Stimulated activated CD4-positive, alpha-beta T cell treated with anti-CD3 and anti-CD28 coated beads, Interleukin-1b, Interleukin-23, amount 100 ng/mL, for 1 hour (primary cell): ENCODE measurements around the gene SCRN2.
A peak's percentile ranks its signal among the peaks of the same experiment; 100 is the strongest.

Experiments used
- DNase-seq, 2 donors: peaks; one replicate each; pipeline ENCODE4 v3.0.0-alpha.2; 2020; ENCODE audit warnings: low read depth in 2 of 2

The SCRN2 gene

DNA sequence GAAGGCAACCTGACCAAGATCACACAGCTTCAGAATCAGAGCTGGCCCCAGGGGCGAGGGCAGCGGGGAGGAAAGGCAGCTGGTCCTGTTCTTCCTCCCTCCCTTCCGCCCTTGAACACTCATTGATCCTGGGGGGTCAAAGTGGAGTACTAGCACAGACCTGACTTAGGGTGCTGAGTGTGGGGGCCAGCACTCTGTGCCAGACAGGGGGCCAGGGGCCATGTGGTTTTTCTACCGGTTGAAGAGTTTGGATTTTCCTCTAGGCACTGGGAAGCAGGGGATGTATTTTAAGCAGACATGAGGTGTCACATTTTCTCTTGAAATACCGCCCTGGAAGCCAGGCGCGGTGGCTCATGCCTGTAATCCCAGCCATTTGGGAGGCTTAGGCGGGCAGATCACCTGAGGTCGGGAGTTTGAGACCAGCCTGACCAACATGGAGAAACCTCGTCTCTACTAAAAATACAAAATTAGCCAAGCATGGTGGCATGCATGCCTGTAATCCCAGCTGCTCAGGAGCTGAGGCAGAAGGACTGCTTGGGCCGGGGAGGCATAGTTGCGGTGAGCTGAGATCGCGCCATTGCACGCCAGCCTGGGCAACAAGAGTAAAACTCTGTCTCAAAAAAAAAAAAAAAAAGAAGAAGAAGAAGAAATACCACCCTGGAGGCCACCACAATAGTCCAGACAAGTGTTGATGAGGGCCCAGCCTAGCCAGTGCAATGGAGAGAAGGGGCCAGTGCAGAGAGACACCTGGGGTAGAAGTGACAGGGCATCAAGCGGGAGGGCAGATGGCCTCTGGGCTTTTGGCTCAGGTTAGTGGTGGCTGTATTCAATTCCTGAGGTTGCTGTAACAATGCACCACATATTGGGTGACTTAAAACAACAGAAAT is 34.8 kb downstream of the SCRN2 start:
- DNase-seq = no peak

DNA sequence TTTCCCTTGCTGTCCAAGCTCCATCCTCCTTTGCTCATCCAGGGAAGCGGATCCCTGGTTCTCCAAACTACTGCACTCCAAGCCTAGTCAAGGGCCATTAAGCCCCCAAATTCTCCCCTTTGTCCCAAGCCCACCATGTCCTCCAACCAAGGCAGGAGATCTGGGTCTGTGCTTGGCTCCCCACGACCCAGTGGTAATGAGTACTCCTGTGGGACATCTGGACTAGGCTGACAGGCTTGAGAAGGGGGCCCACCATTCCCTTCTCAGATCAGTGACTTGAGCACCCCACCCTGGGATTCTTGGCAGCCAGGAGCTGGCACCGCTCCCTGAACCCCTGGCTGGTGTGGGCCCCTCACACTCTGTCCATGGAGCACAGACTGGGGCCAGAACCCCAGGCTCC is 36.6 kb downstream of the SCRN2 start:
- DNase-seq = no peak

- DNase-seq = no peak
These were observed 37.3 kb downstream of the SCRN2 start for GRCh38 chr17:47803751-47804150.

DNA sequence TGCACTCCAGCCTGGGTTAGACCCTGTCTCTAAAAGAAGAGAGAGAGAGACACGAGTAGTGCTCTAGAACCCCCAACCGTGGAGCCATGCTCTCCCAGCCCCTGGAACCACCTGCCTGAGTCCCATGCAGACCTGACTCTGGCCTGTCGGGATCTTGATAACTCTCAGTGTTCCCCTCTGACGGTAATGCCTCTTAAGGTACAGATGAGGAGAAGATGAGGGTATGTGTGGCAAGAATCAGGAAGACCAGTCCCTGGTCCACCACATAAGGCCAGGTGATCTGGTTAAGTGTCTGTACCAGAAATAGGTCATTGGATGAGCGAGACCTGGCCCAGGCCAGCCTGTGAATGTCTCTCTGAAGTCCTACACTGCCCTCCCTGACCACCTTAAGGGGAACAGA is 37.9 kb downstream of the SCRN2 start:
- no peak for DNase-seq

DNA sequence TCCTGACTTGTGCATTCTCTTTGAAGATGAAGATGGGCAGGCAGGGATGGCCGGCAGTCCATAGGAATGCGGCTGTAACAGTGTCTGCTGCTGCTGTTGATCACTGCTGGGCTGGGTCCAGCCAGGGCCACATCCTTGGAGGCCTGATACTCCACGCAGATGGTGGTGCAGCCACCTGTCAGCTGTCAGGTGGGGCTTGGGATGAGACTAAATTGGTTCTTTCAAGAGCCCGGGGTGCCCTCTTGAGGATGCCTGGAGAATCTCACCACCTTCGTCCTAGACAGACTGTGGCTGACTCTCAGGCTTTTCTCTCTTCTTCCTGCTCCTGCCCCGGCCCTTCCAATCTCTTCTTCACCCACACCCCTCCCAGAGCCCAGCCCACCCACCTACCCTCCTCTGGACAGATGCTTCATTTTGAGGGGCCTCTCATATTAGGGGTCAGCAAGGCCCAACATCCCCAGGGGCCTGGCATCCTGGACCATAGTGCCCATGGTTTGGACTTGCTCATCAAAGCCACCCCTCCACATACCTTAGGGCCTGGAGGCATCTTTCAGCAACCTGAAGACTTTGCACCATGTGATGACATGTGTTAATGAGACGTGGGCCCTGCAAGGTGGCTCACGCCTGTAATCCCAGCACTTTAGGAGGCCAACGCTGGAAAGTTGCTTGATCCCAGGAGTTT is 38.6 kb downstream of the SCRN2 start:
- peak; percentile 19 to 44 for DNase-seq

DNA sequence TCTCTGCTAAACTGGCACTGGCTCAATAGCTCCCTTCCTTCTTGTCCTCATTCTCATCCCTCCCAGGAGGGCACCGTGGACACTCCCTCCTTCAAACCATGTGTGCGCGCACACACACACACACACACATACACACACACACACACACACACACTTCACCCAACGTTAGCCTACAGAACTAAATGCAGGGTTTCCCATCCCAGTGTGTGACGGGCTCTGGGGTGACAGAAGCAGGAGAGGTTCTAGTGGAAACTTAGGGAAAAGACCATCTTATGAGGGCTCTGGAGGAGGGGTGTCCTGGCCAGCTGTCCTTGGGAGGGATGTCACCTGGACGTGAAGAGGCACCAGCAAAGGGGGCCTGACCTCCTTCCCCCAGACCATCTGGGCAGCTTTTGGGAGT is 39.2 kb downstream of the SCRN2 start:
- DNase-seq = no peak

GRCh38 chr17:47801176-47801765 is 39.8 kb downstream of the SCRN2 start:
- no peak for DNase-seq

- no peak for DNase-seq
These were observed 40.4 kb downstream of the SCRN2 start for GRCh38 chr17:47800686-47801085.

DNA sequence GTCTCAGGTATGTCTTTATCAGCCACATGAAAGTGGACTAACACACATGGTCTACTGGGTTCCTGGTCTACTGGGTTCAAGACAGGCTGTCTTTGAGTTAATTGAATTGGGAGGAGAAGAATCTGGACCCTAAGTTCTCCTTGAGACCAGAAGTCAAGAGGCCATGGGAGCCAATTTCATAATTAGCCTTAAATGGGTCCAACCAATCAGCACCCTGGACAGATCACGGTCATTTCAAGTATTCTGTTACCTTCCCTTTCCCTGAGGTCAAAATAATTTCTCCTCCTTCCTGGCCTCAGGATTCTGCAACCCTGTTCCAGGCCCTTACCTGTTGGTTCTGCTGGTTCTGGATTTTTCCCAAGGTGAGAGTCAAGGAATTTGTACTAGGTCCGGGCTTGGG is 43.3 kb downstream of the SCRN2 start:
- no peak for DNase-seq

DNA sequence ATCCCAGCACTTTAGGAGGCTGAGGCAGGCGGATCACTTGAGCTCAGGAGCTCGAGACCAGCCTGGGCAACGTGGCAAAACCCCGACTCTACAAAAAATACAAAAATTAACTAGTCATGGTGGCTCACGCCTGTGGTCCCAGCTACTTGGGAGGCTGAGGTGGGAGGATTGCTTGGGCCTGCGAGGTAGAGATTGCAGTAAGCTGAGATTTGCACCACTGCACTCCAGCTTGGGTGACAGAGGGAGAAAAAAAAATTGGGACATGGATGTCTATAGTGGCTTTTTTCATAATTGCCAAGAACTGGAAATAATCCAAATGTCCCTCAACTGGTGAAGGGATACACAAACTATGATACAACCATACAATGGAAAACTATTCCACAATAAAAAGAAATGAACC is 48.1 kb downstream of the SCRN2 start:
- DNase-seq = no peak

DNA sequence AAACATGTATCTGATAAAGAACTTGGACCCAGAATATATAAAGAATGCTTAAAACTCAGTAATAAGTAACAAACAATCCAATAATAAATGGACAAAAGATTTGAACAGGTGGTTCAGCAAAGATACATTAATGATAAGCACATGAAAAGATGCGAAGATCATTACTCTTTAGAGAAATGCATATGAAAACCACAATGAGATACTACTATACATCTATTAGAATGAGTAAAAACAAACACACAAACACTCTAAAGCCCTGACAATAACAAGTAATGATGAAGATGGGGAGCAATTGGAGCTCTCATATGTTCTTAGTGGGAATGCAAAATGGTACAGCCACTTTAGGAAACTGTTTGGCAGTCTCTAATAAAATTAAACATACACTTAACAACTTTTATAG is 48.6 kb downstream of the SCRN2 start:
- no peak for DNase-seq

GRCh38 chr17:47791025-47791424 is 50.0 kb downstream of the SCRN2 start:
- DNase-seq = no peak

GRCh38 chr17:47789611-47790561 is 51.2 kb downstream of the SCRN2 start:
- peak in 1 of 2 donors; percentile 24 for DNase-seq
